ENCODE measurements around the gene CAMK1D. TPM values are rescaled to one million over a fixed set of nuclear protein-coding genes. Genes with fewer than 3 reads are reported as not detected.

CAMK1D gene
- total and polyA plus RNA-seq, 2 of the 8 experiments (the other 6 are each of a cell fraction or from before 2014, with no cell fraction given) = 3.5 to 10.6 TPM

DNA sequence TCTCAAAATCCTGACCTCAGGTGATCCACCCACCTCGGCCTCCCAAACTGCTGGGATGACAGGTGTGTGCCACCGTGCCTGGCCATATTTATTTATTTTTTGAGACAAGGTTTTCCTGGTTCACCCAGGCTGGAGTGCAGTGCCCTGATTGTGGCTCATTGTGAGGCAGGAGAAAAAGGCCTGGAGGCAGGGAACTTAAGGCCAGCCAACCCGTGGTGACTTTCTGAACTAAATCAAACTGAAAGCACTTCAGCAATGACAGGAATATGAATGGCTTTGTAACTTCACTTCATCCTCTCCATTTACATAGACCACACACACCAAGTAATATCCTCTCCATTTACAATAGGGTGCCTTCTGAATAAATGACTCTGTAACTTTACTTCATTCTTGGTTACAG, 527.8 kb downstream of the CAMK1D start (continued):
- TF ChIP-seq, protein P1, sequence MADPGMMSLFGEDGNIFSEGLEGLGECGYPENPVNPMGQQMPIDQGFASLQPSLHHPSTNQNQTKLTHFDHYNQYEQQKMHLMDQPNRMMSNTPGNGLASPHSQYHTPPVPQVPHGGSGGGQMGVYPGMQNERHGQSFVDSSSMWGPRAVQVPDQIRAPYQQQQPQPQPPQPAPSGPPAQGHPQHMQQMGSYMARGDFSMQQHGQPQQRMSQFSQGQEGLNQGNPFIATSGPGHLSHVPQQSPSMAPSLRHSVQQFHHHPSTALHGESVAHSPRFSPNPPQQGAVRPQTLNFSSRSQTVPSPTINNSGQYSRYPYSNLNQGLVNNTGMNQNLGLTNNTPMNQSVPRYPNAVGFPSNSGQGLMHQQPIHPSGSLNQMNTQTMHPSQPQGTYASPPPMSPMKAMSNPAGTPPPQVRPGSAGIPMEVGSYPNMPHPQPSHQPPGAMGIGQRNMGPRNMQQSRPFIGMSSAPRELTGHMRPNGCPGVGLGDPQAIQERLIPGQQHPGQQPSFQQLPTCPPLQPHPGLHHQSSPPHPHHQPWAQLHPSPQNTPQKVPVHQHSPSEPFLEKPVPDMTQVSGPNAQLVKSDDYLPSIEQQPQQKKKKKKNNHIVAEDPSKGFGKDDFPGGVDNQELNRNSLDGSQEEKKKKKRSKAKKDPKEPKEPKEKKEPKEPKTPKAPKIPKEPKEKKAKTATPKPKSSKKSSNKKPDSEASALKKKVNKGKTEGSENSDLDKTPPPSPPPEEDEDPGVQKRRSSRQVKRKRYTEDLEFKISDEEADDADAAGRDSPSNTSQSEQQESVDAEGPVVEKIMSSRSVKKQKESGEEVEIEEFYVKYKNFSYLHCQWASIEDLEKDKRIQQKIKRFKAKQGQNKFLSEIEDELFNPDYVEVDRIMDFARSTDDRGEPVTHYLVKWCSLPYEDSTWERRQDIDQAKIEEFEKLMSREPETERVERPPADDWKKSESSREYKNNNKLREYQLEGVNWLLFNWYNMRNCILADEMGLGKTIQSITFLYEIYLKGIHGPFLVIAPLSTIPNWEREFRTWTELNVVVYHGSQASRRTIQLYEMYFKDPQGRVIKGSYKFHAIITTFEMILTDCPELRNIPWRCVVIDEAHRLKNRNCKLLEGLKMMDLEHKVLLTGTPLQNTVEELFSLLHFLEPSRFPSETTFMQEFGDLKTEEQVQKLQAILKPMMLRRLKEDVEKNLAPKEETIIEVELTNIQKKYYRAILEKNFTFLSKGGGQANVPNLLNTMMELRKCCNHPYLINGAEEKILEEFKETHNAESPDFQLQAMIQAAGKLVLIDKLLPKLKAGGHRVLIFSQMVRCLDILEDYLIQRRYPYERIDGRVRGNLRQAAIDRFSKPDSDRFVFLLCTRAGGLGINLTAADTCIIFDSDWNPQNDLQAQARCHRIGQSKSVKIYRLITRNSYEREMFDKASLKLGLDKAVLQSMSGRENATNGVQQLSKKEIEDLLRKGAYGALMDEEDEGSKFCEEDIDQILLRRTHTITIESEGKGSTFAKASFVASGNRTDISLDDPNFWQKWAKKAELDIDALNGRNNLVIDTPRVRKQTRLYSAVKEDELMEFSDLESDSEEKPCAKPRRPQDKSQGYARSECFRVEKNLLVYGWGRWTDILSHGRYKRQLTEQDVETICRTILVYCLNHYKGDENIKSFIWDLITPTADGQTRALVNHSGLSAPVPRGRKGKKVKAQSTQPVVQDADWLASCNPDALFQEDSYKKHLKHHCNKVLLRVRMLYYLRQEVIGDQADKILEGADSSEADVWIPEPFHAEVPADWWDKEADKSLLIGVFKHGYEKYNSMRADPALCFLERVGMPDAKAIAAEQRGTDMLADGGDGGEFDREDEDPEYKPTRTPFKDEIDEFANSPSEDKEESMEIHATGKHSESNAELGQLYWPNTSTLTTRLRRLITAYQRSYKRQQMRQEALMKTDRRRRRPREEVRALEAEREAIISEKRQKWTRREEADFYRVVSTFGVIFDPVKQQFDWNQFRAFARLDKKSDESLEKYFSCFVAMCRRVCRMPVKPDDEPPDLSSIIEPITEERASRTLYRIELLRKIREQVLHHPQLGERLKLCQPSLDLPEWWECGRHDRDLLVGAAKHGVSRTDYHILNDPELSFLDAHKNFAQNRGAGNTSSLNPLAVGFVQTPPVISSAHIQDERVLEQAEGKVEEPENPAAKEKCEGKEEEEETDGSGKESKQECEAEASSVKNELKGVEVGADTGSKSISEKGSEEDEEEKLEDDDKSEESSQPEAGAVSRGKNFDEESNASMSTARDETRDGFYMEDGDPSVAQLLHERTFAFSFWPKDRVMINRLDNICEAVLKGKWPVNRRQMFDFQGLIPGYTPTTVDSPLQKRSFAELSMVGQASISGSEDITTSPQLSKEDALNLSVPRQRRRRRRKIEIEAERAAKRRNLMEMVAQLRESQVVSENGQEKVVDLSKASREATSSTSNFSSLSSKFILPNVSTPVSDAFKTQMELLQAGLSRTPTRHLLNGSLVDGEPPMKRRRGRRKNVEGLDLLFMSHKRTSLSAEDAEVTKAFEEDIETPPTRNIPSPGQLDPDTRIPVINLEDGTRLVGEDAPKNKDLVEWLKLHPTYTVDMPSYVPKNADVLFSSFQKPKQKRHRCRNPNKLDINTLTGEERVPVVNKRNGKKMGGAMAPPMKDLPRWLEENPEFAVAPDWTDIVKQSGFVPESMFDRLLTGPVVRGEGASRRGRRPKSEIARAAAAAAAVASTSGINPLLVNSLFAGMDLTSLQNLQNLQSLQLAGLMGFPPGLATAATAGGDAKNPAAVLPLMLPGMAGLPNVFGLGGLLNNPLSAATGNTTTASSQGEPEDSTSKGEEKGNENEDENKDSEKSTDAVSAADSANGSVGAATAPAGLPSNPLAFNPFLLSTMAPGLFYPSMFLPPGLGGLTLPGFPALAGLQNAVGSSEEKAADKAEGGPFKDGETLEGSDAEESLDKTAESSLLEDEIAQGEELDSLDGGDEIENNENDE (IDR thresholded peaks at IDR 0.05; ENCODE audit: insufficient replicate concordance, low read length) = no peak
- no peak for TF ChIP-seq KDM4A (IDR thresholded peaks at IDR 0.05; ENCODE audit: low read depth, low read length, severe bottlenecking)
- TF ChIP-seq CREB1 (IDR thresholded peaks at IDR 0.05) = no peak
- TF ChIP-seq TAF1 (IDR thresholded peaks at IDR 0.05; ENCODE audit: low read depth, low read length) = no peak

All from H1 (cell line).